Spinal cord (tissue), 10 donors: ENCODE results near the gene RASGRP2. TPM values are rescaled to one million over a fixed set of nuclear protein-coding genes. Genes with fewer than 3 reads are reported as not detected.

Experiments
- DNase-seq, 6 donors: peaks; one replicate each; pipeline versions ENCODE4 v3.0.0 to v3.0.0-alpha.2; 2013 to 2015; ENCODE audit warnings: low spot score in 6 of 6, low read depth in 4 of 6
- H3K27ac ChIP-seq: one replicate; pipeline ENCODE4 v1.5.1; 2013; ENCODE audit warnings: low read depth, low read length, control low read depth
- H3K27me3 ChIP-seq: one replicate; pipeline ENCODE4 v1.6.1; 2013; ENCODE audit warnings: low read length; ENCODE audit not compliant: control insufficient read depth, insufficient read depth
- H3K36me3 ChIP-seq: one replicate; pipeline ENCODE4 v1.6.1; 2013; ENCODE audit warnings: low read length; ENCODE audit not compliant: control insufficient read depth, insufficient read depth
- H3K4me1 ChIP-seq: one replicate; pipeline ENCODE4 v1.6.1; 2013; ENCODE audit warnings: low read length; ENCODE audit not compliant: control insufficient read depth, insufficient read depth
- H3K4me3 ChIP-seq: one replicate; pipeline ENCODE4 v1.5.1; 2013; ENCODE audit warnings: low read depth, low read length, control low read depth
- H3K9me3 ChIP-seq: one replicate; pipeline ENCODE4 v1.6.1; 2013; ENCODE audit warnings: low read length; ENCODE audit not compliant: control insufficient read depth, insufficient read depth
- WGBS: methylation state at CpG from one replicate; pipeline ENCODE4 v1.1.5; 2013; ENCODE audit warnings: missing lambda C conversion rate; ENCODE audit not compliant: insufficient coverage; 5-methylcytosine and 5-hydroxymethylcytosine counted together
- polyA plus RNA-seq, 2 donors: library from polyadenylated mRNA; unstranded; fragments of 120-200 nt; gene quantifications; one replicate each; pipeline ENCODE4 v1.2.1, GENCODE V29; 2013; ENCODE audit not compliant: insufficient read length in 2 of 2
- total RNA-seq, 2 donors: library from RNA; depleted of rRNA in 1 of 2; stranded (reverse); fragments of 120-200 nt in 1 of 2; fragments of >200 nt in 1 of 2; gene quantifications; one replicate each; pipeline versions ENCODE4 v1.2.3 to v1.2.4, GENCODE V29; 2013 to 2014
- donor health status: healthy.

Gene RASGRP2
- total and polyA plus RNA-seq, 4 donors: 18.8 to 87.3 (median 41.2) TPM

GRCh38 chr11:64690235-64690634 is 53.7 kb downstream of the RASGRP2 start:
- Histone ChIP-seq H3K4me3 (no peak overlapping the region), H3K27me3 (no peaks in the 10 kb centered on the region), H3K4me1 (peaks cover 76% of the 10 kb centered on the region), H3K36me3 (peaks cover 28% of the 10 kb centered on the region), H3K9me3 (no peaks in the 10 kb centered on the region), H3K27ac (no peak overlapping the region)
- WGBS: 51% methylated on average over 5 of the region's 8 CpGs
- no peak for DNase-seq

GRCh38 chr11:64688534-64688982 is 55.4 kb downstream of the RASGRP2 start:
- 0% methylated on average over 6 of the region's 13 CpGs for WGBS
- H3K4me3 ChIP-seq: peak overlapping the region; percentile 47
- peak overlapping the region; percentile 86 for H3K27ac ChIP-seq
- peak; percentile 82 to 98 (median 92) for DNase-seq
- peaks cover 59% of the 10 kb centered on the region for H3K4me1 ChIP-seq
- no peaks in the 10 kb centered on the region for H3K27me3 ChIP-seq
- peaks cover 45% of the 10 kb centered on the region for H3K36me3 ChIP-seq
- H3K9me3 ChIP-seq: no peaks in the 10 kb centered on the region

- no peaks in the 10 kb centered on the region for H3K9me3 ChIP-seq
- no peaks in the 10 kb centered on the region for H3K27me3 ChIP-seq
- 35% methylated on average over 19 of the region's 19 CpGs for WGBS
- H3K27ac ChIP-seq: peak overlapping the region; percentile 86
- peak in 4 of 6 donors; percentile 38 to 71 (median 57) for DNase-seq
- H3K4me1 ChIP-seq: peaks cover 52% of the 10 kb centered on the region
- H3K4me3 ChIP-seq: peak overlapping the region; percentile 47
- peaks cover 51% of the 10 kb centered on the region for H3K36me3 ChIP-seq
Measured at GRCh38 chr11:64687643-64688533, 56.1 kb downstream of the RASGRP2 start.

- peaks cover 56% of the 10 kb centered on the region for H3K36me3 ChIP-seq
- H3K4me3 ChIP-seq: no peak overlapping the region
- no peaks in the 10 kb centered on the region for H3K27me3 ChIP-seq
- 25% methylated on average over 3 of the region's 6 CpGs for WGBS
- H3K9me3 ChIP-seq: no peaks in the 10 kb centered on the region
- H3K27ac ChIP-seq: peak overlapping the region; percentile 86
- peaks cover 49% of the 10 kb centered on the region for H3K4me1 ChIP-seq
- peak; percentile 59 to 96 (median 79) for DNase-seq
Measured at GRCh38 chr11:64687204-64687603, 56.7 kb downstream of the RASGRP2 start.

- Histone ChIP-seq H3K4me3 (no peak overlapping the region), H3K9me3 (no peaks in the 10 kb centered on the region), H3K4me1 (peaks cover 49% of the 10 kb centered on the region), H3K36me3 (peaks cover 62% of the 10 kb centered on the region), H3K27me3 (no peaks in the 10 kb centered on the region), H3K27ac (peak overlapping the region; percentile 70)
- WGBS: 69% methylated on average over 8 of the region's 9 CpGs
- no peak for DNase-seq
Measured at GRCh38 chr11:64686466-64687170, 57.3 kb downstream of the RASGRP2 start.

GRCh38 chr11:64685536-64685935 is 58.4 kb downstream of the RASGRP2 start:
- H3K36me3 ChIP-seq: peaks cover 61% of the 10 kb centered on the region
- 95% methylated on average over 17 of the region's 18 CpGs for WGBS
- no peaks in the 10 kb centered on the region for H3K27me3 ChIP-seq
- peaks cover 46% of the 10 kb centered on the region for H3K4me1 ChIP-seq
- no peak overlapping the region for H3K27ac ChIP-seq
- no peak for DNase-seq
- H3K4me3 ChIP-seq: no peak overlapping the region
- H3K9me3 ChIP-seq: no peaks in the 10 kb centered on the region

- Histone ChIP-seq H3K36me3 (peaks cover 56% of the 10 kb centered on the region), H3K4me1 (peaks cover 36% of the 10 kb centered on the region), H3K27me3 (no peaks in the 10 kb centered on the region), H3K27ac (no peak overlapping the region), H3K4me3 (no peak overlapping the region), H3K9me3 (no peaks in the 10 kb centered on the region)
- WGBS: 83% methylated on average over 8 of the region's 8 CpGs
- no peak for DNase-seq
Measured at GRCh38 chr11:64684357-64684756, 59.6 kb downstream of the RASGRP2 start.

GRCh38 chr11:64681171-64681570 is 62.8 kb downstream of the RASGRP2 start:
- H3K9me3 ChIP-seq: no peaks in the 10 kb centered on the region
- 83% methylated on average over 2 of the region's 4 CpGs for WGBS

GRCh38 chr11:64679846-64680245 is 64.1 kb downstream of the RASGRP2 start:
- Histone ChIP-seq H3K27me3 (no peaks in the 10 kb centered on the region), H3K9me3 (no peaks in the 10 kb centered on the region), H3K36me3 (peaks cover 52% of the 10 kb centered on the region), H3K4me1 (peaks cover 18% of the 10 kb centered on the region), H3K4me3 (no peak overlapping the region), H3K27ac (no peak overlapping the region)
- DNase-seq: no peak
- no CpG with 5 or more reads among the region's 2 CpGs for WGBS

More at GRCh38 chr11:64681171-64681570, 62.8 kb downstream of the RASGRP2 start:
- no peak overlapping the region for H3K27ac ChIP-seq
- H3K36me3 ChIP-seq: peaks cover 54% of the 10 kb centered on the region
- DNase-seq: no peak
- peaks cover 11% of the 10 kb centered on the region for H3K4me1 ChIP-seq
- no peaks in the 10 kb centered on the region for H3K27me3 ChIP-seq
- no peak overlapping the region for H3K4me3 ChIP-seq
